Liver (tissue), 3 donors: ENCODE results near the gene PGD.

Experiments used
- CTCF ChIP-seq: fragments of 150-350 bp; IDR thresholded peaks from 2 replicates; pipeline ENCODE4 v1.5.1; 2017; ENCODE audit warnings: improper control_type of control experiment, low read depth, low read length; ENCODE audit not compliant: missing input control
- MAX ChIP-seq: IDR thresholded peaks from 2 replicates; pipeline ENCODE4 v1.6.1; 2016; ENCODE audit warnings: antibody characterized with exemption
- RAD21 ChIP-seq, 2 donors: IDR thresholded peaks; 2 replicates each; pipeline ENCODE4 v1.6.1; 2016; ENCODE audit warnings: antibody characterized with exemption in 2 of 2, mild to moderate bottlenecking in 2 of 2
- SP1 ChIP-seq: IDR thresholded peaks from 2 replicates; pipeline ENCODE4 v1.6.1; 2018; ENCODE audit warnings: antibody characterized with exemption, mild to moderate bottlenecking
- TAF1 ChIP-seq: conservative IDR thresholded peaks from 2 replicates; pipeline ENCODE4 v1.6.1; 2016; ENCODE audit warnings: antibody characterized with exemption, mild to moderate bottlenecking
- donor health status: healthy.
- donor health status: healthy.

GRCh38 chr1:10430216-10431069 lies 31.6 kb downstream of the PGD start, which contains the start of gene CENPS:
- TF ChIP-seq RAD21 (IDR thresholded peaks at IDR 0.05), result peak; percentile 60 to 72
- TF ChIP-seq MAX, result no peak
- peak; percentile 96 for TF ChIP-seq CTCF
- TF ChIP-seq SP1, result no peak
- no peak for TF ChIP-seq TAF1
